Caco-2 (cell line): ENCODE data around the gene GSDME. TPM values are rescaled to one million over a fixed set of nuclear protein-coding genes. Genes with fewer than 3 reads are reported as not detected.

ENCODE experiments used
- BruUV-seq: library from RNA; stranded (reverse); fragments of 400-500 nt; replicated peaks from 2 replicates; lab custom pipeline; 2021; lab: Mats Ljungman, UMichigan
- CTCF ChIA-PET: fragments of 300-600 bp; sonication (Branson Sonifier 250); formaldehyde crosslinking; loops from one replicate; lab custom pipeline; 2022; ENCODE audit warnings: antibody characterized with exemption; lab: Charles Lee
- POLR2A ChIA-PET: fragments of 300-600 bp; sonication (Branson Sonifier 250); formaldehyde crosslinking; loops from one replicate; lab custom pipeline; 2022; ENCODE audit warnings: antibody characterized with exemption; lab: Charles Lee
- DNase-seq, 2 experiments: peaks; one replicate each; pipeline versions ENCODE4 v3.0.0 to v3.0.0-alpha.2; 2020 to 2022
- H3K27me3 ChIP-seq: replicated peaks from 2 replicates; pipeline ENCODE4 v1.6.0; 2011; ENCODE audit warnings: low read length; ENCODE audit not compliant: control insufficient read depth, insufficient read depth
- H3K36me3 ChIP-seq: 2 replicates; pipeline ENCODE4 v1.5.1; 2011; ENCODE audit warnings: low read length; ENCODE audit not compliant: control insufficient read depth, insufficient read depth
- H3K4me1 ChIP-seq: fragments of 250-450 bp; sonication (Bioruptor Pico); 2 replicates; pipeline ENCODE4 v1.5.1; 2020; ENCODE audit warnings: mild to moderate bottlenecking
- H3K4me3 ChIP-seq: 2 replicates; pipeline ENCODE4 v1.5.1; 2011; ENCODE audit warnings: low read depth, mild to moderate bottlenecking, control low read depth, low read length
- H3K9me3 ChIP-seq: fragments of 250-450 bp; sonication (Bioruptor Pico); 2 replicates; pipeline ENCODE4 v1.5.1; 2020; ENCODE audit warnings: mild to moderate bottlenecking, moderate library complexity
- H3K27ac Mint-ChIP-seq: one replicate; pipeline ENCODE4 v1.8.0; 2022; ENCODE audit warnings: mixed read lengths; ENCODE audit not compliant: unreplicated experiment
- H3K27me3 Mint-ChIP-seq: one replicate; pipeline ENCODE4 v1.8.0; 2022; ENCODE audit warnings: mixed read lengths; ENCODE audit not compliant: insufficient read depth, unreplicated experiment
- H3K36me3 Mint-ChIP-seq: one replicate; pipeline ENCODE4 v1.8.0; 2022; ENCODE audit warnings: mild to moderate bottlenecking, mixed read lengths; ENCODE audit not compliant: insufficient read depth, unreplicated experiment
- H3K4me1 Mint-ChIP-seq: one replicate; pipeline ENCODE4 v1.8.0; 2022; ENCODE audit warnings: low read depth, mixed read lengths; ENCODE audit not compliant: unreplicated experiment
- H3K4me3 Mint-ChIP-seq: one replicate; pipeline ENCODE4 v1.8.0; 2022; ENCODE audit warnings: mild to moderate bottlenecking, moderate library complexity, mixed read lengths; ENCODE audit not compliant: unreplicated experiment
- H3K9me3 Mint-ChIP-seq: one replicate; pipeline ENCODE4 v1.8.0; 2022; ENCODE audit warnings: mixed read lengths; ENCODE audit not compliant: unreplicated experiment
- CTCF ChIP-seq, 2 experiments: fragments of 200-600 bp in 1 of 2; IDR thresholded peaks; 1 replicate in 1 of 2; 2 replicates in 1 of 2; pipeline versions ENCODE4 v1.5.1 to v1.8.0; 2011 to 2022; ENCODE audit warnings: antibody characterized with exemption in 1 of 2, control low read depth in 1 of 2, inconsistent platforms in 1 of 2, low read depth in 1 of 2, low read length in 1 of 2, mild to moderate bottlenecking in 1 of 2, moderate library complexity in 1 of 2; ENCODE audit not compliant: insufficient read depth in 1 of 2, severe bottlenecking in 1 of 2, unreplicated experiment in 1 of 2
- intact Hi-C: fragments of 100-400 bp; cut with micrococcal nuclease; formaldehyde crosslinking; loops from one replicate; pipeline ENCODE4 v1.10.0; 2022; ENCODE audit not compliant: unreplicated experiment
- total RNA-seq: library from RNA; stranded (reverse); gene quantifications from 2 replicates; pipeline ENCODE4 v1.2.3, GENCODE V29; 2022

GSDME gene
- total RNA-seq, 1 experiment from 2014 or later: 35.2 TPM

- POLR2A ChIA-PET: no interaction called here
- Mint-ChIP-seq H3K9me3 (no peaks in the 10 kb centered on the region), H3K36me3 (no peaks in the 10 kb centered on the region), H3K4me1 (no peaks in the 10 kb centered on the region), H3K27me3 (no peaks in the 10 kb centered on the region), H3K4me3 (no peak overlapping the region), H3K27ac (no peak overlapping the region)
- intact Hi-C loops: no loop called here
- no peaks in the 10 kb centered on the region for H3K36me3 ChIP-seq
- no TSS peak for BruUV-seq
- no peaks in the 10 kb centered on the region for H3K27me3 ChIP-seq
- H3K4me3 ChIP-seq: no peak overlapping the region
- no peaks in the 10 kb centered on the region for H3K4me1 ChIP-seq
- CTCF ChIA-PET: interaction anchor here (0.7 kb wide), 1 partner anchor 34 kb away, joined by 3 read pairs; no protein-coding TSS in a partner anchor
- no peak for DNase-seq
- no peak for TF ChIP-seq CTCF (IDR thresholded peaks at IDR 0.05; ENCODE audit: insufficient read depth in 1 of 2, low read depth in 1 of 2, low read length in 1 of 2, severe bottlenecking in 1 of 2, unreplicated experiment in 1 of 2)
- no peaks in the 10 kb centered on the region for H3K9me3 ChIP-seq
These were observed 21.4 kb upstream of the GSDME start for GRCh38 chr7:24778543-24779282.

- no peak for DNase-seq
- no peaks in the 10 kb centered on the region for H3K4me1 ChIP-seq
- H3K9me3 Mint-ChIP-seq: no peaks in the 10 kb centered on the region
- no peaks in the 10 kb centered on the region for H3K36me3 Mint-ChIP-seq
- no peaks in the 10 kb centered on the region for H3K9me3 ChIP-seq
- no peaks in the 10 kb centered on the region for H3K36me3 ChIP-seq
- no peak for TF ChIP-seq CTCF (IDR thresholded peaks at IDR 0.05; ENCODE audit: insufficient read depth in 1 of 2, low read depth in 1 of 2, low read length in 1 of 2, severe bottlenecking in 1 of 2, unreplicated experiment in 1 of 2)
- POLR2A ChIA-PET: no interaction called here
- H3K27me3 ChIP-seq: no peaks in the 10 kb centered on the region
- H3K4me1 Mint-ChIP-seq: no peaks in the 10 kb centered on the region
- no TSS peak for BruUV-seq
- H3K4me3 Mint-ChIP-seq: no peak overlapping the region
- H3K4me3 ChIP-seq: no peak overlapping the region
- intact Hi-C loops: no loop called here
- H3K27me3 Mint-ChIP-seq: no peaks in the 10 kb centered on the region
- H3K27ac Mint-ChIP-seq: no peak overlapping the region
- CTCF ChIA-PET: interaction anchor here (0.7 kb wide), 1 partner anchor 34 kb away, joined by 3 read pairs; no protein-coding TSS in a partner anchor
These were observed 20.5 kb upstream of the GSDME start for GRCh38 chr7:24777806-24778205.

DNA sequence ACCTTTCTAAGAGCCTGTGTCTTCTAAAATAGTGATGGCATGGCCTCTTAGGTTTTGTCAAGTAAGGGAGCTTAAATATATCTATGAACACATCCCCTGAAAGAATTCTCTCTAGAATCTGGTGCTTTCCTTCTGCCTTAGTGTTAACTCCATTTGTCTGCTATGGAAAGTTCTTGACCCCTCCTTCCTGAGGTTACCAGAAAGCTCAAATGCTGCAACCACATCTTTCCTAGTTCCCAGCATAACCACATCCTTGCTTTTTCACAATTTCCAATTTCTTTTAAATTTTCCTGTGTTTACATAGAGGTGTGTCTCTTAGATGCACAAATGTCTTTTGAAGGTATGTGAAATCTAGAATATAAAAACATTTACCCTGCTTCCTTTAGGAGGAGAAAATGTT is 16.4 kb upstream of the GSDME start:
- Mint-ChIP-seq H3K9me3 (peaks cover 10% of the 10 kb centered on the region), H3K36me3 (no peaks in the 10 kb centered on the region), H3K27ac (no peak overlapping the region), H3K4me3 (no peak overlapping the region), H3K27me3 (peaks cover 4% of the 10 kb centered on the region), H3K4me1 (no peaks in the 10 kb centered on the region)
- no peak for TF ChIP-seq CTCF (IDR thresholded peaks at IDR 0.05; ENCODE audit: insufficient read depth in 1 of 2, low read depth in 1 of 2, low read length in 1 of 2, severe bottlenecking in 1 of 2, unreplicated experiment in 1 of 2)
- Histone ChIP-seq H3K4me1 (no peaks in the 10 kb centered on the region), H3K27me3 (no peaks in the 10 kb centered on the region), H3K9me3 (no peaks in the 10 kb centered on the region), H3K4me3 (no peak overlapping the region), H3K36me3 (no peaks in the 10 kb centered on the region)
- ChIA-PET POLR2A (no interaction called here), CTCF (no interaction called here)
- DNase-seq: no peak
- BruUV-seq: no TSS peak
- intact Hi-C loops: no loop called here
